Erythroblast (primary cell): ENCODE data around the gene C3orf70.
"Not testable (repeated sequence)": the region's sequence is repeated elsewhere in the genome, so short reads cannot be mapped to it uniquely, and the experiment has no call there.

ENCODE experiments used
- DNase-seq, 2 experiments: peaks; one replicate each; lab custom pipeline; 2025; lab: John Stamatoyannopoulos, UW
- GATA1 ChIP-seq: IDR thresholded peaks from 2 replicates; pipeline ENCODE4 v1.6.1; 2011; ENCODE audit warnings: low read depth, mild to moderate bottlenecking, control low read depth, low read length, moderate library complexity
- POLR2A ChIP-seq: IDR thresholded peaks from 2 replicates; pipeline ENCODE4 v1.6.1; 2011; ENCODE audit warnings: mild to moderate bottlenecking, low read length

C3orf70 gene

GRCh38 chr3:185131602-185132256, 21.1 kb downstream of the C3orf70 start:
- TF ChIP-seq POLR2A, result no peak
- no peak for TF ChIP-seq GATA1
- DNase-seq, result no peak

GRCh38 chr3:185129083-185129482, 23.8 kb downstream of the C3orf70 start:
- TF ChIP-seq GATA1 (no peak), POLR2A (no peak)
- no peak for DNase-seq

- no peak for TF ChIP-seq POLR2A
- no peak for TF ChIP-seq GATA1
- DNase-seq, result no peak
These were observed 26.7 kb downstream of the C3orf70 start for GRCh38 chr3:185126201-185126600.

- TF ChIP-seq POLR2A (no peak), GATA1 (no peak)
- no peak for DNase-seq
These were observed 32.7 kb downstream of the C3orf70 start for GRCh38 chr3:185120126-185120525.

- no peak for TF ChIP-seq GATA1
- no peak for TF ChIP-seq POLR2A
- no peak for DNase-seq
These were observed 37.5 kb downstream of the C3orf70 start for GRCh38 chr3:185115371-185115770.

GRCh38 chr3:185114756-185115155, 38.1 kb downstream of the C3orf70 start:
- TF ChIP-seq POLR2A (no peak), GATA1 (no peak)
- DNase-seq, result no peak

- no peak for DNase-seq
- TF ChIP-seq POLR2A, result no peak
- no peak for TF ChIP-seq GATA1
These were observed 40.7 kb downstream of the C3orf70 start for GRCh38 chr3:185112186-185112585.

GRCh38 chr3:185109012-185109411, 43.8 kb downstream of the C3orf70 start:
- DNase-seq, result not testable (repeated sequence)

- DNase-seq, result not testable (repeated sequence)
These were observed 46.5 kb downstream of the C3orf70 start for GRCh38 chr3:185106256-185106890.

GRCh38 chr3:185103359-185104127, 49.3 kb downstream of the C3orf70 start:
- no peak for DNase-seq
- TF ChIP-seq POLR2A (no peak), GATA1 (no peak)

GRCh38 chr3:185094697-185095096, 58.2 kb downstream of the C3orf70 start:
- DNase-seq, result no peak
- no peak for TF ChIP-seq GATA1

GRCh38 chr3:185093116-185093515, 59.7 kb downstream of the C3orf70 start:
- TF ChIP-seq POLR2A, result no peak
- TF ChIP-seq GATA1, result no peak
- DNase-seq, result no peak

- TF ChIP-seq GATA1 (no peak), POLR2A (no peak)
- no peak for DNase-seq
These were observed 62.0 kb downstream of the C3orf70 start for GRCh38 chr3:185090811-185091210.

GRCh38 chr3:185089751-185090150, 63.1 kb downstream of the C3orf70 start:
- TF ChIP-seq GATA1 (no peak), POLR2A (no peak)
- DNase-seq, result no peak
